Measurements from ENCODE around the gene GPRIN2.
"Not testable (repeated sequence)": the region's sequence is repeated elsewhere in the genome, so short reads cannot be mapped to it uniquely, and the experiment has no call there.

Gene GPRIN2

DNA sequence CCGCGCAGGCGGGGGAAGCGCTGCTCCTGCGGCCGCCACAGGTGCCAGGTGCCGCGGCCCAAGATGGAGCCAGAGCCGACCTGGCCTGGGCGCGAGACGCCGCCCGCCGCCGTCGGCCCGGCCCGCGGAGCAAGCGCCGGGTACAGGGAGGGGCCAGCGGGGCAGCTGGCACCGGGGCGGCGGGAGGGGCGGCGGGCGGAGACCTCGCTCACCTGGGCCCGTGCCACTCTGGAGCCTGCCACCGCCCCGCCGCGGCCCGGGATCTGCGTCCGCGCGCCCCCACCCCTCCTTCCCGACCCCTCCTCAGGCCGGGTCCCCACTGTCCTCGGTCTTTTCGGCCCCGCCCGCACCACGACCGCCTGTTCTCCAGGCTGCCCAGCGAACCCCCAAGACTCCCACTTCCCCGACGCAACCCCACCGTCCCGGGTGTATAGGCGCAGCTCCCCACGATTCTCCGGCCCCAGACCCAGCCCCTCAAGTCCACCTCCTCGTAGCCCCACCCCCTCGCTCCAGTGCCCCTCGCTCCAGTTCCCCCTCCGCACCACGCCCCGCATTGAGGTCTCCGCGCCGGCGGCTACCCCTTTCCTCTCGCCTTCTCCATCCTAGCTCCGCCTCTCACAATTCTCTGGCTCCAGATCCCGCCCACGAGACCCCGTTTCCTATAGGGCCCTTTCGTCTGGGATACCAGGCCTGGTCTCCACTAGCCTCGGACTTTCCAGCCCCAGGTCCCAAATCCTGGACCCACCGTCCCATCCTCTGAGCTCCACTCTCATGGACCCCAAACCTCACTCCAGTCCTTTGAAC lies at the start of gene GPRIN2:
TSS of gene GPRIN2 (minus strand) at position 144 of the 804 bp plus-strand sequence. CDS start 5,922 bp downstream, outside the sequence.
- peak in 1 of 2 donors; percentile 17 for DNase-seq

DNA sequence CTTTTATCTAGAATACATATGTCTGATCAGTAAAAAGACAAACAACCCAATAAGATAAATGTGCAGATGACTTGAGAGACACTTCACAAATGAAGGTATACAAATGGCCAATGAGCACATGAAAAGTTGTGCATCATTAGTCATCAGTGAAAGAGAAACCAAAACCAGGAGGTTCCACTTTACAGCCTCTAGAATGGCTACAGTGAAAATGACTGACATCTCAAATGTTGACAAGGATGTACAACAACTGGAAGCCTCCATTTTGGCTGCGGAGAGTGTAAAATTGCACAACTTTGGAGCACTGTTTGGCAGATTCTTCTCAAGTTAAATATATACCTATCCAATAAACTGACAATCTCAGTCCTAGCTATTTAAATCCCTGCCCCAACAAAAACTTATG lies 44.1 kb upstream of the GPRIN2 start:
- DNase-seq, result not testable (repeated sequence)

DNA sequence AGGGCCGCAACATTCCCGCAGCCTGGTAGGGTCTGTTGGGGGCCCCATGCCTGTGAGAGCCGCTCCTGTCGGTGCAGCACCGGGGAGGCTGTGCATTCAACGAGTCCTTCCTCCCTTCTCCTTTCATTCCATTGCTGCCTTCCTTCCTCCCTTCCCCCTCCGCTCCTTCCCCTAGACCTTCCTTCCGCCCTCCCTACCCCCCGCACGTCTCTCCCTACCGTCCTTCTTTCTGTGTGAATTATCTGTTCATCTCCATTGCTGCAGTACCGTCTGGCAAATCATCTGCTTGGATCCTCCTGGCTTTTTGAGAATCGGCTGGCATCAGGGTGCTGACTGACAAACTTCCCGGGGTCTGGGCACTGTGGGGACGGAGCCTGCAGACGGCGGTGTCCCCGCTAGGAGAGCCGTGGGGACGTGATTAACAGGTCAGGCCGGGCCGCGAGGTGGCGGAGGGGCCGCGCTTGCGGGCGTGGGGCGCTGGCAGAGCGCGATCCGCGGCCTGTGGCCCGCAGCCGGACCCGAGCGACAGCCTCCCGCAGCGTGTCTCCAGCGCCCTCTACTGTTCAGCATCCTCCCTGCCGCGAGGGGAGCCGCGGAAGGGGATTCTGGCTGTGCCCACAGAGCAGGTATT lies 41.3 kb upstream of the GPRIN2 start:
- not testable (repeated sequence) for DNase-seq

DNA sequence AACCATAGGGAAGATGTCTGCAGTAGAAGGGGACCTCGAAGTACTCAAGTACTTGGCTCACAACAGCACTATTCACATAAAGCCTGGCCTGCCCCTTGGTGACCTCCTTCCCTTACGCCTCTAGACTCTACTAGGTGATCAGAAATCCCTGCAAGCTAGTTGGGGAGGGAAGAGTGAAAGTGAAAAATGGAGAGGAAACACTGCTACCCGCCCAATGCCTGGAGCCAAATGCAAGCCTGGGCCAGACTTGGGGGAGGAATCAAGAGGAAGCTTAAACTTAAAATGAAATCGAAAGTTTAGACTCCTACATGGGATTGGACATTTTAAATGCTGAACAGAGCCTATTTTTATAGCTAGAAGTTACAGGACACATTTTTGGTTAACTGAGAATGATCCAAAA lies 40.1 kb upstream of the GPRIN2 start:
- DNase-seq, result not testable (repeated sequence)

DNA sequence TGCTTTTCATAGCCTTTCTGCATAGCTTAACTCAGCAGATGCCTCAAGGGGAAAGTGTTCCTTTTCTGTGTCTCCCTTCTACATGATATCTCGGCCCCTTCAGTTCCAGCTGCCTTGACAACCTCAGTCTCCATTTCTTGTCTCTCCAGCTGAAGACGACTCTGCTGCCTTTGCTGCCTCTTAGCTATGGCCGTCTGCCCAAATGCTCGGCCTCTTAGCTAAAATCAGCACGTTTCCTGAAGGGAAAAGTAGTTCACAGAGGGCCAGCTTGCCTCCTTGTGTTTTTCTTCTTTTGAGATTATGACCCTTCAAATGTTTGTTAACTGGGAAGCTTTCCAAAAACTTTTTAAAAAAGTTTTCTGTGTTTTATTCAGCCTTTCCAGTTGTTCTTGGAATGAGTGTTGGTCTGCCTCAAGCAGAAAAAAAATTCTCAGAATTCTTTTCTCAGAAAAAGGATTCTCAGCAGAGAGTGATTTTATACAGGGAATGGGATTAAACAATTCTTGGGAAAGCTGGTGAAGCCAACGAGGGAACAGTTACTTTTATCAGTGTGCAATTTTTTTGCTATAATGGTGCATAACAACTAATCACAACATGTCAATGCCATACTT lies 38.1 kb upstream of the GPRIN2 start:
- not testable (repeated sequence) for DNase-seq

DNA sequence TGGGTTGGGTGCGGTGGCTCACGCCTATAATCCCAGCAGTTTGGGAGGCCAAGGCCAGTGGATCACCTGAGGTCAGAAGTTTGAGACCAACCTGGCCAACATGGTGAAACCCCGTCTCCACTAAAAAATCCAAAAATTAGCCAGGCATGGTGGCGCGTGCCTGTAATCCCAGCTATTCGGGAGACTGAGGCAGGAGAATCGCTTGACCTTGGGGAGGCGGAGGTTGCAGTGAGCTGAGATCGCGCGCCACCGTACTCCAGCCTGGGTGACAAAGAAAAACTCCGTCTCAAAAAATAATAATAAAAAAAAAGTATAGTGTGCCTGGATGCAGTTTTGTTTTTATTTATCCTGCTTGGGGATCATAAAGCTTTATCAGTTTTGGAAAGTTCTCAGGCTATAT lies 36.8 kb upstream of the GPRIN2 start:
- not testable (repeated sequence) for DNase-seq

DNA sequence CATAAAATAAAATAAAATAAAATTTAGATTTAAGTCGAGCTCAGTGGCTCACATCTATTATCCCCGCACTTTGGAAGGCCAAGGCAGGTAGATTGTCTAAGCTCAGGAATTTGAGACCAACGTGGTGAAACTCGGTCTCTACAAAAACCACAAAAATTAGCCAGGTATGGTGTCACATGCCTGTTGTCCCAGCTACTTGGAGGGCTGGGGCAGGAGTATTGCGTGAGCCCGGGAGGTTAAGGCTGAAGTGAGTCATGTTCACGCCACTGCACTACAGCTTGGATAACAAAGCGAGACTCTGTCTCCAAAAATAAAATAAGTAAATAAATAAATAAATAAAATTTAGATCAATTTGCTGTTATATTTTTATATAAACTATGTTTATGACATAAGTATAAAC lies 34.6 kb upstream of the GPRIN2 start:
- not testable (repeated sequence) for DNase-seq

DNA sequence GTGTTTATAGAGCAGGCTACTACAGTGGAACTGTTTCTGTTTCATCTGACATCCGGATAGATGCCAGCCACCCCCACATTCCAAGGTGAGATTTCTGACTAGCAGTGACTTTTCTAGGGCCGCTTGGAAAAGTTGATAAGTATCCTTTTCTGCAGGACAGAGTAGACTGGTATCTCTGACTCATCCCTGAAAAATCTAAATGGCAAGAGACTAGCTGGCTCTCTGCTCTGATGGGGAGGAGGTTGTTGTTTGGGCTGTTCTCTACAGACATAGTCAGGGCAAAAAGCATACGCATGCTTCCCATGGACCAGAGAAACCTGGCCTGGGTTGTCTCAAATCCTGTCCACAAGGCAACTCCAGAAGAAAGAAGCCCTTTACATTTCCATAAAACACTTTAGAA lies 33.1 kb upstream of the GPRIN2 start:
- DNase-seq, result not testable (repeated sequence)

DNA sequence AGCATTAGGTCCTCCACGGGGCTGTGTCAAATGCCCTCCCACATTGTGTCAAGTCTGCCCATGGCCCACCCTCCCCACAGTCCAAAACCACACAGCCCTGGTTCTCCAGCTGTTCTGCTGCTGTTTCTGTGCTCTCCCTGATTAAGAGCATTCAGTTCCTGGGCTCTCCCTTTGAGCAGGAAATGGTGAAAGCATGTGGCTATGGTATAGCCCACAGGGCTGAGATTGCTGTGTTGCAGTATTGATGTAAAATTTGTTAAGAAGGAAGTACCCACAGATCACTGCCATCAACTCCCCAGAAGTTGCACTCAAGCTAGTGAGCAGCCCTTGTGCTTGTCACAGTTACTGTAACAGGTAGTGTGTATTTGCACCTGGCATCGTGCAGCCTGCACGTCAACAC lies 31.8 kb upstream of the GPRIN2 start:
- not testable (repeated sequence) for DNase-seq

DNA sequence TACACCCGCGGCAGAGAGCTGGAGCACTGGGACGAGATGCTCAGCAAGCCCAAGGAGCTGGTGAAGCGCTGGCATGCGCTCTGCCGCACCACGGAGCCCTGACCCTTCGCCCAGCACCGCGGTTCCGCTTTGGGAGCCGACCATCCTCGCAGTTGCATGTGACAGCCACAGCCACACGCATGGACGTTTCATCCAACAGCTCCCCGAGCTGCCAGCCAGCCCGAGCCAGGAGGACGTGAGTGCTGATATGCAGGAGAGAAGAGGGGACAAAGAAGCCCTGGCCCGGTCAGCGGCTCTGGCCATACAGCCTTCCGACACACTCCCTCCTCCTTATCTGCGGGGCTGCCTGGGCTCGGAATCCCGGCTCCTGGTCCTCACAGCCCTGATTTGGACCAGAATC lies 31.1 kb upstream of the GPRIN2 start:
- not testable (repeated sequence) for DNase-seq

DNA sequence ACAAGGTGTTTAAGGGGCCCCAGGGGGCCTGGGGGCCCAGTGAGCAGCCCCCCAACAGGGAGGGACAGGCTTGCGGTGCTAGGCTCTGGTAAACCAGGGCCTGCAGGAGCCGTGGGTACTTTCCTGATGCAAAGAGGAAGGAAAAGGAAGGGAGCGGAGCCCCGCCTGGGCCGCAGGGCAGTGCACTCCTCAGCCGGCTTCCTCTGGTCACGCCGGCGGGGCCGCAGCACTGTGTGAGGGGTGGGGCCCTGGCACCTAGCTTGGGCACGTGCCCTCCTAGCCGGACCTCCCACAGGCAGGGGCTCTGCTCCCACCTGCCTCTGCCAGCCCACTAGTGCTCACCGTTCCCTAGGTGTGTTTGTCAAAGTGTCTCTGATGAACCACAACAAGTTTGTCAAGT lies 28.8 kb upstream of the GPRIN2 start:
- DNase-seq, result not testable (repeated sequence)

DNA sequence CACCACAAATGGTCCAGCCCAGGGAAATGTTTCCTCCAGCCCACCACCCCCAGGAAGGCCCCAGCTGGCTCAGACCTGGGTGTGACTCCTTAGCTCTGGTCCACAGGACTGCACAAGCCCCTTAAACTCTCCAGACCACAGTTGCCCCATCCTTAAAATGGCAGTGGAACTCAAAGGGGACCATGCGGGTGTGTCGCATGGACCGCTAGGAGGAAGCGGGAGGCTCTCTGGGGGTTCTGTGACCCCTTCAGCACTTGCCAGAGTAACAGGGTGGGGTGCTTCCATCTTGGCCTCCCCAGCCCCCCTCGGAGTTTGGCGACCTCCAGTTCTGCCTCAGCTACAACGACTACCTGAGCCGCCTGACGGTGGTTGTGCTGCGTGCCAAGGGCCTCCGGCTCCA lies 27.7 kb upstream of the GPRIN2 start:
- not testable (repeated sequence) for DNase-seq

DNA sequence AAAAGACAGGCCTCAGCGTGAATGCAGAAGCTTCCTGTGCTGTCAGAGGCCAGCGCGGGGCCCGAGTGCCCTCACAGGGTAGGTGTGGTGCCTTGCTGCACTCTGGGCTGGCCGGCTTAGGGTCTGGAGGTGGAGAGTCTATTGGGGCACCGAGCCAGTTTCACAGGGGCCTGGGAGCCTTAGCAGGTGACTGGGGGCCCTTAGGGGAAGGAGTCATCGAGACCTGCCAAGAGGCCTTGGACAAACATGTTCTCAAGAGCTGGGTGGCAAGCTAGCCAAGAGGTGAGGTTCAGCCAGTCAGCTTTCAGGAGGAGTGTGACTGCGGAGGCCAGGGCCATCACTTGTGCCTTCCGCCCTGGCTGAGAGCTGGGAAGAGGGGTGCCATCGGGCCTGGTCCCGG lies 26.1 kb upstream of the GPRIN2 start:
- DNase-seq, result not testable (repeated sequence)

DNA sequence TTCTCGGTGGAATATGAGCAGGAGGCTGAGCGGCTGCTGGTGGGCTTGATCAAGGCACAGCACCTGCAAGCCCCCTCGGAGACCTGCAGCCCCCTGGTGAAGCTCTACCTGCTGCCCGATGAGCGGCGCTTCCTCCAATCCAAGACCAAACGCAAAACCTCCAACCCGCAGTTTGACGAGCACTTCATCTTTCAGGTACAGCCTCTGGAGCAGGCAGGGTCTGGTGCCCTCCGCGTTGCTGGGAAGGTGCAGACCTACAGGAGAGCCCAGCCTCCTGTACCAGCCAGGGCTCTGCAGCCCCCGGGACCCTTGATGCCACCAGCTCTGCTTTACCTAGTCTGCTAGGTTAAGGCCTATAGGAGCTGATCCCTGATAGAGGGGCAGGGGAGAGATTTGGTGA lies 25.5 kb upstream of the GPRIN2 start:
- not testable (repeated sequence) for DNase-seq

DNA sequence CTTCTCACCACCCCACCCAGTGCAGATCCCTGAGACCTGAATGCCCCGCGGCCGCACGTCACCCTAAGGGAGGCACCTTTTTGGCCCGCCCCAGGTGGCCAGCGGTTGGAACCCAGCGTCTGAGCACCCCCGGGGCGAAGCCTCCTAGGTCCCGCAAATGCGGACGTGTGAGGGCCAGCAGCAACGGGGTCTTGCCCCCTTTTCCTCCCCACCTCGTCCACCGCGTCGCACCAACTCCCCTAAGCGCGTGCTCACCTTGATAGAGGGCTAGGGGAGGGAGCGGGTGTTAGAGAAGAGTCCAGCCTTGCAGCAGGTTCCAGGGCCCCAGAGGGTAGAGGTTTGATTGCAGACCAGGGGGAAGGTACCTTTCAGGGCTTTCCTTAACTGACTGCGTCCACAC lies 22.9 kb upstream of the GPRIN2 start:
- not testable (repeated sequence) for DNase-seq

DNA sequence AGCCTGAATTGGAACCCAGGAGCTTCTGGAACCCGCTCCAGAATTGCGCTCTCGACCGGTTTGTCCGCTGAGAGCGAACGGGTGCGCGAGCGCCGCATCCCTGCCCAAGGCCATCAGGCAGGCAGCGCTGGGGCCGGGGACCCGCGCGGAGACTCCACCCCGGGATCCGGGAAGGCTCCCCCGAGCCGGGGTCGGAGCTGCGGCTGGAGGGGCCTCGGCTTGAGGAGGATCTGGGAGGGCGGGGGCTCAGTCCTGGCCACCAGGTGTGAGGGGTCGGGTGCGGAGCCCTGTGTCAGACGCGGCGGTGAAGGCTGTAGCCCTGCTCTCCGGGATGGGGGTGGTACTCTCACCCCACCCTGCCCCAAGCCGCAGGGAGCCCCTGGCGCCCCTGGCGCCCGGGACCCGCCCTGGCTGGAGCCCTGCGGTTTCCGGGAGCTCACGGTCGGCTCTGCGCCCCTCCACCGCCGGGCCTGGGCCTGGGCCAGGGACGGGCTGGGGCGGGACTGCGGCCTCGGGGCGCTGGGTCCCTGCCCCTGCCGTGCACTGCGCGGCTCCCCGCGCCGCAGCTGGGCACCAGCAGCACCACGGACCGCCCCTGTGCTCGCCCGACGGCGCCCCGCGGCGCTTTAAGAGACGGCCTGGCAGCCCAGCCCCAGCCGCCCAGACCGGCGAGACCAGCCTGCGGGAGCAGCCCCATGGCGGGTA lies 22.2 kb upstream of the GPRIN2 start, which contains the start of gene SYT15:
TSS of gene SYT15 (plus strand) at position 655 of the 705 bp plus-strand sequence. CDS start at position 696, 41 bp downstream.
- not testable (repeated sequence) for DNase-seq

DNA sequence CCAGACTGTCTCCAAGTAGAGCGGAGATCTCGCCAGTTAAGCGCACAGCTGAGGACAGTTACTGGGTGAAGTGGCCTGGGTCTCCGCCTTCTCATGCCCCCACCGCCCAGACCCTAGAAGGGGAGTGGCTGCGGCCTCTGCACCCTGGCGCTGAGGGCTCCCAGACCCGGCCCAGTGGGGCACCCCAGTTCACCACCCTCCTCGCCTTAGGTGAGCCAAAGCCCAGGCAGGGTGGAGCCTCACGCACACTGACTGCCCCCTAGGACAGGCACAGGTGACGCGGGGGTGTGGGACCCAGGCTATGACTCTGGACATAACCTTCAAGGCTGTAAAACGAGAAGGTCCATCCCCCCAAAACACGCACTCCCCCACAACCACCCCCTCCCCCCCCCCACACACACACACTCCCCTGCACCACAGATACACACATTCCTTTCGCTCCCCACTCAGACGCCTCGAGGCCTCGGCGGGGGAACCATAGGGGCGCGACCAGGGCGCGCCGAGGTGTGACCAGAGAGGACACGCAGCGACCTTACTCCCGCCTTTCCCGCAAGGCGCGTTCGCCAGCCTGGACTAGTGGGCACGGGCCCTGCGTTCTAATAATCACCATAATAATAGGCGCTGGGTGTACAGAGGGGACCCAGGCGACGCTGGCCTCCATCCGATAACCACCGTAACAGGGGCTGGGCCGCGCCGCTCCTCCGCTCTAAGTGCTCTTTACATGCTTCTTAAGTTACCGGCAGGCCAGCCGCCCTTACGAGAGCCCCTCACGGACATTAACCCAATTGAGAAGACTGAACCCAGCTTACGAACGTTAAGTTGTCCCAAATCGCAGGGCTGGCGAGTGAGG lies 21.4 kb upstream of the GPRIN2 start:
- not testable (repeated sequence) for DNase-seq

DNA sequence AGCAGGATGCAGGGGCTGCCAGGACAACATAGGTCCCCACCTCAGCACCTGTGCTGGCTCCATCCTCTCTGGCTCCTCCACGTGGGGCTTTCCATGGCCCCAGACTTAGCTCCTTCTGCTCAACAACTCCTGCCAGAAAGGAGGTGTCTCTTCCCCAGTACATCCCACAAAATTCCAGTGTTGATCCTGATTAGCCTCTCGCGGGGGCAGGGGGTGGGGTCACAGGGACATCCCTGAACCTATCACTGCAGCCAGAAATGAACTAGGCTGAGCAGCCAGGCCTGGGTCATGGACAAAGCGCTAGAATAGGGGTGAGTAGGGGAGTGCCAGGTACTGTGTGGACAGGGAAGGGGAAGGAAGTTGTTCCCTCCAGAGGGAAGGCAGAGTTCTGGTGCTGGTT lies 17.4 kb upstream of the GPRIN2 start:
- DNase-seq, result not testable (repeated sequence)

DNA sequence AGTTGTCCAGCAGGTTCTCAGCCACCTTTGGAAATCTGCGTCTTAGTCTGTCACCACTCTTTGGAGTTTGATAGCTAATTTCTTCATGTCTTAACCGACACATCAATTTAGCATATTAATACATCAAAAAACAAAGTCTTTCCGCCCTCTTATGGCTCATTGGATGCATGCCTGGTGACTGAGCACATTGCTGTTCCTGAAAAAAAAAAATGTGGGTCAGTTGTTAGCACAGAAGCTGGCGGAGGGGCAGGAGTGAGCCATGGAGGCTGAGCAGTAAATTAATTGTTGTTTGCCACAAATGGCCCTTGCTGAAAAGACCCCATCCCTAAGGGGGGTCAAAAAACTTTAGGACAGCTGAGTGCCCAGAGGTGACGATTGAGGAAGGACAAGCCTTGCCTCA lies 16.9 kb upstream of the GPRIN2 start:
- not testable (repeated sequence) for DNase-seq

DNA sequence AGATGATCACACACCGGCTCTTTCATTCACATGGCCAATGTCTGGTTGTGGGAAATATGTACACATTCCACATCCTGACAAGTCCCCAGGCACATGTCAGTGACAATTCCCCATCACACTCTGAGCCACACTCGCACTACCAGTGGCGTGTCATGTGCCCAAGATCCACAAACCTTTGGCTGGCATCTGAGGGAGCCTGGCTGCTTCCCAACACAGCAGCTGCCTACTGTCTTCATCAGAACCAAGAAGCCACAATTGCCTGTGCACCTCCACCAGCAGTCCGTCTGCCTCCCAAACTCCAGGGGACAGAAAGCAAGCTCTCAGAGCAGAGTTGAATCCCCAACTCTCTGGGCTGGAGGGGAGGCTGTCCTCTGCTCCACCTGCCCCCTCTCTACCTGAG lies 16.3 kb upstream of the GPRIN2 start:
- DNase-seq, result not testable (repeated sequence)

DNA sequence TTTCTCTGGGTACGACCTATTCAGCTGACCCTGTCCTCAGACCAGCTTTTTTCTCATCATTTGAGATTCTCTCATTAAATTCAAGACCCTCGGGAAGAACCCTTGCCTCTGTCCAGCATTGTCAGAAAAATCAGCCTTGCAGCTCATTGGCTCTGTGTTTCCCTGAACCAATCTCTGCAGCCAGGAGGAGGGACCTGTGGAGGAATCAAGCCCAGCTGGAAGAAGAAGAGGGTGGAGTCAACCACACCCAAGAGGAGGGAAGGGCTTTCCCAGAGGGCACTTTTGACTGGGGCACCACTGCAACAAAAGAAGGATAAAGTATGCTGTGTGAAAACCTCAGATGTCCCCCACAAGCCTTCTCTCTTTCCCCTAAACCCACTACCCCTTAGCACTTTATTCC lies 14.2 kb upstream of the GPRIN2 start:
- not testable (repeated sequence) for DNase-seq

DNA sequence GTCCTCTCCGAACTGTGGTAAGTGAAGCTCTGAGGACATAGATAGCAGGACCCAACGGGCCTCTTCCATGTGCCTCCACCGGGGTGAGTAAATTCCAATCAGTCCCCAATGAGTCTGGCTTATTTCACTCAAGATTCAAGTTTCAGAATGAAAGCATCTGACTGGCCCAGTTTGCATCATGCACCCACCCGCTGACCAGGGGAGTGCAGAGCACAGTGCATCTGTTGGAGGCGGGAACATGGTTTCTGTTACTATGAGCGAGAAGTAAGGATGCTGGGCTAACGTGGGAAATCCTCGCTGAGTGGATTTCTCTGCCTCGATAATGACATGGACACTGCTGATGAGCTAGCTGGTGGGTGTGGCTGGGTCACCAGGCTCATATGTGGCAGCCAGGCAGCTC lies 10.7 kb upstream of the GPRIN2 start:
- not testable (repeated sequence) for DNase-seq

All from stimulated activated CD4-positive, alpha-beta T cell treated with anti-CD3 and anti-CD28 coated beads, Interleukin-2, amount 100 ng/mL, for 24 hours (primary cell).